Spleen (tissue), 11 donors: ENCODE data around the gene YEATS2. TPM values are rescaled to one million over a fixed set of nuclear protein-coding genes. Genes with fewer than 3 reads are reported as not detected.

Experiments
- DNase-seq: peaks from one replicate; pipeline ENCODE4 v3.0.0-alpha.2; 2020
- H3K27ac ChIP-seq, 8 donors: fragments of 200-600 bp; sonication (generic) in 7 of 8; 1 replicate in 4 of 8; 2 replicates in 4 of 8; pipeline versions ENCODE4 v1.5.0 to v1.8.0; 2016 to 2021; ENCODE audit warnings: inconsistent platforms in 4 of 8, mild to moderate bottlenecking in 4 of 8, moderate library complexity in 1 of 8
- H3K27me3 ChIP-seq, 7 donors: fragments of 200-600 bp; sonication (generic) in 6 of 7; replicated peaks in 1 of 7; 1 replicate in 4 of 7; 2 replicates in 3 of 7; pipeline versions ENCODE4 v1.5.0 to v1.8.0; 2016 to 2021; ENCODE audit warnings: inconsistent platforms in 3 of 7, mild to moderate bottlenecking in 1 of 7
- H3K36me3 ChIP-seq, 6 donors: fragments of 200-600 bp; sonication (generic) in 5 of 6; 1 replicate in 4 of 6; 2 replicates in 2 of 6; pipeline versions ENCODE4 v1.5.0 to v1.8.0; 2016 to 2021; ENCODE audit warnings: inconsistent platforms in 2 of 6
- H3K4me1 ChIP-seq, 6 donors: fragments of 200-600 bp; sonication (generic) in 5 of 6; 1 replicate in 3 of 6; 2 replicates in 3 of 6; pipeline versions ENCODE4 v1.5.0 to v1.8.0; 2016 to 2021; ENCODE audit warnings: inconsistent platforms in 3 of 6
- H3K4me3 ChIP-seq, 8 donors: fragments of 200-600 bp; sonication (generic) in 7 of 8; 1 replicate in 4 of 8; 2 replicates in 4 of 8; pipeline versions ENCODE4 v1.5.0 to v1.8.0; 2016 to 2021; ENCODE audit warnings: inconsistent platforms in 4 of 8, mild to moderate bottlenecking in 4 of 8, moderate library complexity in 2 of 8
- H3K9me3 ChIP-seq, 8 donors: fragments of 200-600 bp; sonication (generic) in 7 of 8; 1 replicate in 4 of 8; 2 replicates in 4 of 8; pipeline versions ENCODE4 v1.5.0 to v1.8.0; 2016 to 2021; ENCODE audit warnings: inconsistent platforms in 4 of 8
- POLR2AphosphoS5 ChIP-seq, 3 donors: sonication (generic); formaldehyde crosslinking; IDR thresholded peaks; one replicate each; pipeline ENCODE4 v1.5.1; 2017; ENCODE audit warnings: antibody characterized with exemption in 3 of 3
- WGBS, 5 donors: extraction: QIAGEN DNeasy Blood & Tissue Kit in 3 of 5; methylation state at CpG; one replicate each; pipeline versions ENCODE4 v1.1.5 to v1.1.7; 2013 to 2018; 5-methylcytosine and 5-hydroxymethylcytosine counted together
- intact Hi-C: fragments of 100-400 bp; cut with DNase I; formaldehyde crosslinking; loops from one replicate; pipeline ENCODE4 v1.15.0; 2023; ENCODE audit warnings: low total_unique reads
- polyA plus RNA-seq, 3 donors: library from polyadenylated mRNA; stranded (reverse); fragments of 200-250 nt; gene quantifications; one replicate each; pipeline ENCODE4 v1.2.1, GENCODE V29; 2013
- total RNA-seq, 7 donors: library from RNA; depleted of rRNA in 3 of 7; stranded (reverse); fragments of >200 nt in 3 of 7; fragmentation: NEBNext Ultra II Directional in 4 of 7; extraction: Animal tissue kit (Norgen Biotek cat#: 25700) in 4 of 7; gene quantifications; one replicate each; pipeline versions ENCODE4 v1.1.0 to v1.2.1, GENCODE V29; 2016 to 2021
- donor health status: healthy with polysubstance abuse.
- donor health status: DM: no; HTN: no; CAD: no; lungs with moderate emphysema.
- donor health status: DM: no; HTN: no; CAD: no.
- donor health status: Bipolar disorder and iron deficiency.
- donor health status: healthy.
- donor health status: DM: no; HTN: no; CAD: no.
- donor health status: DM: yes; HTN: yes; CAD: no.

Gene YEATS2
- total and polyA plus RNA-seq, 10 donors, result 4.6 to 33.5 (median 24.9) TPM

DNA sequence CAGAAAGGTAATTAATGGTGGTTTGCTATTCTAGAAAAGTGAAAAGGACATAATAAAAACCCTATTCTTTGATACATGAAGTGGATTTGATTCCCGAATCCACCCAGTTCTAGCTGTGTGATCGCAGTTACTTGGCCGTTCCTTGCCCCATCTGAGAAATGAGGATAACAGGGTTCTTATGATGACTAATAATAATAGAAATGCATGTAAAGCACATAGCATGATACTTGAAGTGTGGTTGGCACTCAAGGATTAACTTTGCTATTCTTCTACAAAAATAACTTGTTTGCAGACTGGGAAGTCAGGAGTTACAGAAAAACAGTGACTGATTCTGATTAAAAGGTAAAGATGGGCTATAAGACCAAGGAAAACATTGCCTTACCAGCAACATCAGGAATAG is 160.3 kb downstream of the YEATS2 start:
- intact Hi-C loops, result no loop called here
- Histone ChIP-seq H3K36me3 (peaks cover 0 to 100% (median 55%) of the 10 kb centered on the region in 6 donors), H3K4me1 (no peaks in the 10 kb centered on the region), H3K27me3 (no peaks in the 10 kb centered on the region), H3K9me3 (no peaks in the 10 kb centered on the region), H3K4me3 (no peak overlapping the region), H3K27ac (no peak overlapping the region)
- TF ChIP-seq POLR2AphosphoS5 (IDR thresholded peaks at IDR 0.05), result no peak
- DNase-seq, result no peak
- WGBS, 5 donors, result 95 to 97% (median 96%) methylated on average over 3 of the region's 3 CpGs

Other genes with a start within 250 kb of the YEATS2 start
- gene KLHL6, start 142.1 kb upstream of the YEATS2 start, total RNA-seq, result 10 to 100 TPM; 29.4 to 51.8 (median 37.3) TPM
- gene KLHL6, start 142.1 kb upstream of the YEATS2 start, polyA plus RNA-seq, result 10 to 100 TPM; 10.8 to 15.4 (median 15.0) TPM
- gene KLHL24, start 62.2 kb upstream of the YEATS2 start, total RNA-seq, result 100 to 1,000 TPM in 3 of 7 donors, 10 to 100 TPM in 4; 48.8 to 148 (median 69.1) TPM
- 10 to 100 TPM in 2 of 3 donors, 1 to 10 TPM in 1; 5.0 to 13.5 (median 12.0) TPM for gene KLHL24, start 62.2 kb upstream of the YEATS2 start, polyA plus RNA-seq
- gene MAP6D1, start 127.8 kb downstream of the YEATS2 start, total RNA-seq, result 1 to 10 TPM in 6 of 7 donors, not detected in 1; 1.2 to 3.1 (median 1.8) TPM
- gene MAP6D1, start 127.8 kb downstream of the YEATS2 start, polyA plus RNA-seq, result 1 to 10 TPM in 1 of 3 donors, under 1 TPM in 2; 0.77 to 2.1 (median 0.99) TPM
- gene PARL, start 187.1 kb downstream of the YEATS2 start, total RNA-seq, result 10 to 100 TPM; 34.5 to 70.3 (median 50.6) TPM
- gene PARL, start 187.1 kb downstream of the YEATS2 start, polyA plus RNA-seq, result 100 to 1,000 TPM in 1 of 3 donors, 10 to 100 TPM in 2; 81.7 to 119 (median 88.9) TPM